Measurements from ENCODE around the gene RNF166.

The RNF166 gene

DNA sequence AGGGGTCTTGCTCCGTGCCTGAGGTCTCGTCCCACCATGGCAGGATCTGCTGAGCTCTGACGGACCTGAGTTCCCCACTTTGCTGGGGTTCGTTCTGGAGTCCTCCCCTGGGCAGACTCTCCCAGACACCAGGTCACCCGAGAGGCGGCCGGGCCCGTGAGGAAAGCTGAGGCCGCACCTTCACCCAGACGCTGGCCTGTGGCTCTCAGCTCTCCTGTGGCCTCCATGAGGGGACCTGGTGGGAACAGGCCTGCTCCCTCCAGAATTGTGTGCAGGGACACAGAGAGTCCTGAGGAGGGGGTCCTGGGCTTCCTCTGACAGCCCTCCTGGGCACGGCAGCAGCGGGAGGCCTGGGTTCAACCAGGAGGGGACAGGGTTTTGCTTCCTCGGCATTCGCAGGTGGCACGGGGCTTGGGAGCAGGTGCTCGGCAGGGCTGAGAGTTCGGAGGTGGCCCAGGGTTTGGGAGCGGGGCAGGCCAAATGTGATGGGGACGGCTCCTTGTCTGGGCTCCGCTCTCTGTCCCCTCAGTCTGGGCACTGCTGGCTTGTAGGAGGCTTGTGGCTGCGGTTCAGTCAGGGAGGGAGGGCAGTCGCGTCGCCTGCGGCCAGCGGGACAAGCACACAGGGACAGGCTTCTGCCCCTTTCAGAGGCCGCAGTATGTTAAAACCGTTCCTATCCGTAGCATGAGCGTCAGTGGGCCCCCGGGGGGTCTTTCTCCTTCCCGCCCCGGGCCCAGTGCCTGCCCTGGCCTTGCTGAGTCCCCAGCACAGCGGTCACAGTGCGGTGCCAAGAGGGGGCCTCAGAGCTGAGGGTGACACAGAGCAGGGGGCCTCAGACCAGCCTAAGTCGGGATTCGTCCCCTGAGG, 11.8 kb downstream of the RNF166 start:
- in situ Hi-C loops (cut with MboI; ENCODE audit: low sequenced_read_pairs) = no loop called here

DNA sequence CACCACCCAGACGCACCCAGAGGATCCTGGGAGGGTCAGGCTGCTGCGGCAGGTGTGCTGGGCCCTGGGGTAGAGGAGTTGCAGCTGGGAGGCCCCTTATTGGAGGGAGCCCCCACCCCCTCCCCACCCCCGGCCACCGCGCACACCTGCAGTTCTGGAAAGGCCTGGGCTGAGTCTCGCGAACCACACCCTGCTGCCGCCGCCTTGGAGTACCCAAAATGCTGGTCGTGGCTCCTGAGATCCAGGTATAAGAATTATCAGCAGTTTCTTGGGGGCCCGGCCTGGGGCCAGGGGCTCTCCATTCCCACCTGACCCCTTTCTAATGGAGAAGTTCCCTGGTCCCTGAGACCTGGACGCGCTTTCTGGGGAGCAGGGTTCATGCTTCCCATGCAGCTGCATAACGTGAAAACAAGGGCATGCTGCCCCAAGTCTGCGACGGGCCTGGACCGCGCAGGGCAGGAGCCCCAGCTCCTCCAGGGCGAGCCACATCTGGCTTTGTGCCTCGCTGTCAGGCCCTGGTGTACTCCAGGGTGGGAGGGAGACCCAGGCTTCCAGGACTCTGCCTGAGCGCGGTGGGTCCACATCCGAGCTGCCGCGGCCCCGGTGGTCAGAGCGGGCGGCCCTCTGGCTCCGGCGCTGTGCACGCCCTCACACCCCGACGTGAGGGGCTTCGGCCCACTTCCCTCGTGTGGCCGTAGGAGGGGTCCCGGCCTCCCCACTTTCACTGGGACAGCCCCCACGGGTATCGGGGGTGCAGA, 12.6 kb downstream of the RNF166 start:
- in situ Hi-C loops (cut with MboI; ENCODE audit: low sequenced_read_pairs) = no loop called here

GRCh38 chr16:88692861-88693260, 13.3 kb downstream of the RNF166 start:
- in situ Hi-C loops (cut with MboI; ENCODE audit: low sequenced_read_pairs) = no loop called here

DNA sequence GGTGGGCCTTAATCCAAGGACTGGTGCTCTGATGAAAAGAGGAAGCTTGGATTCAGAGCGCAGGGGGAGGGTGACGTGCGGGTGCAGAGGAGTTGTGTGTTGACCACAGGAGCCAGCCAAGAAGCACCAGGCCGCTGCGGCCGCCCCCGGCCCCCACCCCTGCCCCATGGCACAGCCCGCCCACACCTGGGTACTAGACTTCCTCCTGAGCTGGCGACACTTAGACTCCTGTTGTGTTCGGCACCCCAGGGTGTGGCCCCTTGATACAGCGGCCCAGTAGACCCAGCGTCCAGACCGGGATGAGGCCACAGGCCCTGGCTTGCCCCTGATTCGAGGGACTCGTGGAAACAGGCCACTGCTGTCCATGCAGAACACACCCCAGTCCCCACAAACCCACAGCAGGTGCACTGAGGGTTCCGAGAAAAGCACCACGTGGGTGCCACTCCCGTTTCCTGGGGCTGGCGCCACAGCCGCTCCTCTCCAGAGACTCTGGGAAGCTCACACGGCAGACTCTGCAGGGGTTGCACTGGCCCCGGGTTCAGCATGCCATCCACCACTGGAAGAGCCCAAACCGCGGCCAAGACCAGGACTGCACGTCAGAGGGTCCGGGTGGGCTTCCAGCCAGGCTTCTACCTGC, 14.2 kb downstream of the RNF166 start:
- in situ Hi-C loops (cut with MboI; ENCODE audit: low sequenced_read_pairs) = no loop called here

- in situ Hi-C loops (cut with MboI; ENCODE audit: low sequenced_read_pairs) = no loop called here
Measured at GRCh38 chr16:88691129-88691813, 14.9 kb downstream of the RNF166 start.

DNA sequence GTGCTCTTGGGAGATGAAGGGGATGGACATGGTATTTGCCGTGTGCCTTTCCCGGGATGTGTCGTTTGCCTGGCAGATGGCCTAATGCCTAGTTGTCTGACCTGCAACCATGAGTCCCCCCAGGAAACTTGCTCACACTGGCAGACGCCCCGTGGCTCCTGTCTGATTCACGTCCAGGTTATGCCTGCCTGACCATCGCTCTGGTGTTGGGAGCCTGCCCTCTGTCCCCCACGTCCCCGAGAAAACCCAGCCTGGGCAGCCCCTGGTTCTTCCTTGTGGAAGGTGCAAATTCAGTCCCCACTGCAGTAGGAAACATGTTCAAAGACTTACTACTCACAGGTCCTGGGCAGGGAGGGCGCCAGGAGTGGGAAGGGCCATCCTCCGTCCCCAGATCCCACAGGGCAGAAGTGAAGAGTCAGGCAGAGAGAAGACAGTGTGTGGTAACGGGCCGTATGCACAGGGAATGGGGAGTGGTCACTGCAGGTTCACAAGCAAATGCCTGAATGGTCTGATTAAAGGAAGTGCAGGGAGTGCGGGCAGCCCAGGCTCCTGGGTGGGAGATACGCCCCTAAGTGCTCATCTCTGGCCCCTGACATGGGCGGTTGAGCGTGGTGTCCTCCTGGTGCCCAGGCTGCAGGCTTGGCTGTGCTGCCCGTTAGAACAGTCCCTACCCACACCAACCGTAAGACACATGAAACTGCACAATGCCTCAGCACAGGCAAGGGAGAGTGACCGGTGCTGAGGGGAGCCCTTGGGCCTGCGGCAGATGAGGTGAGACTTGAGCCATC, 15.7 kb downstream of the RNF166 start:
- in situ Hi-C loops (cut with MboI; ENCODE audit: low sequenced_read_pairs) = no loop called here

DNA sequence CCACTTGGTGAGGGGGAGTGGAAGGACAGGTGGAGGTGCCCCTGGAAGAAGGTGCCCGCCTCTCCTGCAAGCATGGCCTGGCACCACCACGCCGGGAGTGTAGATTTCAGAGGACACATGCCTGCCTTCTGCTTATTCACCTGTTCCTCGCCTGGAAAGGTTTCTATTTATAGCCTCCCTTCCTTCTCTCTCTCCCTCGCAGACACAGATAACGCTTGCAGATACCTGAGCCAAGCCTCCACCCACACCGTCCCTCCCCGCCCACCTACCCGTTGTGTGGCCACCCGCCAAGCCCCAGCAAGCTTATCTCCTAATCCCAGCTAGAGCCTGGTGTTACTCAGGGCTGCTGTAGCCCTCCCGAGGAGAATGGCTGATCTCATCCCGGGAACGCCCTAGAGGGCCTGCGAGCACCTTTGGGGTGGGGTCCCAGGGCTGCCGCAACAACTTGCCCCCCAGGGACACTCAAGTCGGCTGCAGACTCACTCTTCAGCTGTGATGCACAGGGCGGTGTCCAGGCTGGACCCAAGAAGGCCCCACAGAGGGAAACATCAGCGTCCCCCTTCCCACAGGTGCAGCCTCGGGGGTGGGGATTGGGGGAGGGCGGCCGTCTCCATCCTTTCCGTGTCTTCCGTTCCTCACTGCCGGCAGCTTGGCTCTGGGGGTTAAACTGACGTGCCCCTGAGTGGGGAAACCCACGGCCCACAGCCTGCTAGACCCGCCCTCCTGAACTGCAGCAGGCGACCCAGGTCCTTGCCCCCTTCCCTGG, 18.0 kb downstream of the RNF166 start:
- in situ Hi-C loops (cut with MboI; ENCODE audit: low sequenced_read_pairs) = no loop called here

- in situ Hi-C loops (cut with MboI; ENCODE audit: low sequenced_read_pairs) = no loop called here
Measured at GRCh38 chr16:88687676-88688012, 18.6 kb downstream of the RNF166 start.

DNA sequence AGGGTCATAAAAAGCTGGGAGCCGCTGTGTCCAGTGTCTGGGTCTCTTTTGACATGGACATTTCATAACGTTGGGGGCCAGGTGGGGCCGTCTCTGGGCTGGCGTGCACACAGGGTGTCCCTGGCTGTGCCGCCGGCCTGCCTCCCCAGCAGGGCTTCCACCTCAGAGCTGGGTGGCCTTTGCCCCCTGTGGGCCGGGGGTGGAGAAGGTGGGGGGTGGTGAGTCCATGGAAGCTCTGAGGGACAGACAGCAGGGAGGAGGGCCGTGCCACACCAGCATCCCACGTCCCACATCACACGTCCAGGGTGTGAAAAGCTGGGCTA, 19.0 kb downstream of the RNF166 start:
- in situ Hi-C loops (cut with MboI; ENCODE audit: low sequenced_read_pairs) = no loop called here

GRCh38 chr16:88686439-88687253, 19.6 kb downstream of the RNF166 start, which contains the start of gene SNAI3:
Gene SNAI3 (minus strand): TSS chr16:88686507. CDS start chr16:88686406, 101 bp downstream.
- in situ Hi-C loops (cut with MboI; ENCODE audit: low sequenced_read_pairs) = no loop called here

- in situ Hi-C loops (cut with MboI; ENCODE audit: low sequenced_read_pairs) = no loop called here
Measured at GRCh38 chr16:88686062-88686438, 20.2 kb downstream of the RNF166 start.

- in situ Hi-C loops (cut with MboI; ENCODE audit: low sequenced_read_pairs) = no loop called here
Measured at GRCh38 chr16:88685156-88686061, 20.8 kb downstream of the RNF166 start.

GRCh38 chr16:88684569-88685155, 21.5 kb downstream of the RNF166 start:
- in situ Hi-C loops (cut with MboI; ENCODE audit: low sequenced_read_pairs) = no loop called here

DNA sequence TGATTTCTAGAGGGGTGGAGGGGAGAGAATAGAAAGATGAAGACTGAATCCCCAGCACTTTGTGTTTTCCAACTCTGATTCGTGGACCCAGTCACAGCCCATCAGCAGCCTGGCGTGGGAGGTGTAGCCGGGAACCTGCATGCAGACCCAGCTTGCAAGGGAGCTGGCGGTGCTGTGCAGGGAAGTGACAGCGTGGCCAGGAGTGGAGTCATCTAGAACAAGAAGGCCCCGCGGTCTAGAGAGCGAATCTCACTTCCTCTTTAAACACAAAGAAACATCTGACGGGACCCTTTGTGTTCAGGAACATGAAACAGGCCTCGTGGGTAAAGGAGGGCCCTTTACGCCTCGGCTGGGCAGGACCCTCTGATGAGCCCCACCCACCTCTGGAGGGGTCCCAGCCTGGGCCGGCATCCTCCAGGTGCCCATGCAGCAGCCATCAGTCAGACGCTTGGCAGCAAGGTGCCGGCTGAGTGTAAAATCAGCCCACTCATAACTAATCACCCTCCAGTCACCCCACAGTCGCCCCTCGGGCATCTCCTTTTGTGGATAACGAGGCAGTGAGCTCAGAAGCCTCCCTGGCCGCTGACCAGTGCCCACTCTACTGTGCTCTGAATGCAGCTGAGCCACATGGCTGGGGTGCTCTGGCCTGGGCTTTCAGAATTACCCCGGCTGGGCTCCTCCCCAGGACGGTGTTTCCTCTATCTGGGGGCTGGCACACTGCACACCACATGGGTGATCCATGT, 24.3 kb downstream of the RNF166 start:
- in situ Hi-C loops (cut with MboI; ENCODE audit: low sequenced_read_pairs) = no loop called here

- in situ Hi-C loops (cut with MboI; ENCODE audit: low sequenced_read_pairs) = no loop called here
Measured at GRCh38 chr16:88681084-88681680, 25.0 kb downstream of the RNF166 start.

DNA sequence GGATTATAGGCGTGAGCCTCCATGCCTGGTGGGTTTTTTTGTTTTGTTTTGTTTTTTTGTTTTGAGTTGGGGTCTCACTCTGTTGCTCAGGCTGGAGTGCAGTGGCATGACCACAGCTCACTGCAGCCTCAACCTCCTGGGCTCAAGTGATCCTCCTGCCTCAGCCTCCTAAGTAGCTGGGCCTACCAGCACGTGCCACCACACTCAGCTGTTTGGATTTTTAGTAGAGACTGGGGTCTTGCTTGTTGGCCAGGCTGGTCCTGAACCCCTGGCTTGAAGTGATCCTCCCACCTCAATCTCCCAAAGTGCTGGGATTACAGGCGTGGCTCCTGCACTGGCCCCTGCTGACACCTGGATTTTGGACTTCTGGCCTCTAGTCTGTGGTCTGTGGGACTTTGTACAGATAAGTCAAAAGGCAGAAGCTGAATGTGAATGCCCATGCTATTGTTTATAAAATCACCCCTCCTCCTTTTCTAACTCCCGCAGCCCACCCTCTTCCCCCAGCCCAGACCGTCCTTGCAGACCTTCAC, 25.6 kb downstream of the RNF166 start:
- in situ Hi-C loops (cut with MboI; ENCODE audit: low sequenced_read_pairs) = no loop called here

Measured in HL-60/S4 treated with phorbol 12-myristate 13-acetate at 8.2 ng/mL for 4 days and 3 days (cell line).